T-cell (primary cell): ENCODE results near the gene EHHADH. TPM values are rescaled to one million over a fixed set of nuclear protein-coding genes. Genes with fewer than 3 reads are reported as not detected.

Source experiments
- ATAC-seq, 4 experiments: fragments of 200-7000 bp in 3 of 4; fragments of 150-1000 bp in 1 of 4; cut with Tn5 transposase; replicated peaks in 1 of 4; 1 replicate in 3 of 4; 2 replicates in 1 of 4; pipeline ENCODE4 v1.10.0; 2021; ENCODE audit warnings: moderate library complexity in 3 of 4, mild to moderate bottlenecking in 2 of 4, moderate number of reproducible peaks in 1 of 4
- CTCF ChIA-PET, 2 donors: fragments of 300-600 bp; sonication (Branson Sonifier 250); formaldehyde crosslinking; loops; one replicate each; lab custom pipeline; 2022; ENCODE audit warnings: antibody characterized with exemption in 2 of 2; lab: Charles Lee
- POLR2A ChIA-PET, 2 donors: fragments of 300-600 bp; sonication (Branson Sonifier 250); formaldehyde crosslinking; loops; one replicate each; lab custom pipeline; 2022; ENCODE audit warnings: antibody characterized with exemption in 2 of 2; lab: Charles Lee
- DNase-seq, 35 experiments: peaks; one replicate each; pipeline versions ENCODE4 v3.0.0 to v3.0.0-alpha.2; 2013 to 2023
- H3K27ac ChIP-seq: one replicate; pipeline ENCODE4 v1.5.1; 2013; ENCODE audit warnings: low read length
- H3K27me3 ChIP-seq, 2 experiments: replicated peaks in 1 of 2; 1 replicate in 1 of 2; 2 replicates in 1 of 2; pipeline versions ENCODE4 v1.6.1 to v1.7.0; 2013; ENCODE audit warnings: low read length in 1 of 2, mixed read lengths in 1 of 2; ENCODE audit not compliant: control insufficient read depth in 2 of 2, insufficient read depth in 2 of 2; ENCODE audit errors: extremely low read depth in 1 of 2
- H3K36me3 ChIP-seq, 2 donors: 1 replicate in 1 of 2; 2 replicates in 1 of 2; pipeline versions ENCODE4 v1.6.1 to v1.7.0; 2013; ENCODE audit warnings: low read length in 1 of 2; ENCODE audit not compliant: control insufficient read depth in 2 of 2, insufficient read depth in 1 of 2; ENCODE audit errors: extremely low read depth in 1 of 2
- H3K4me1 ChIP-seq, 2 experiments: 1 replicate in 1 of 2; 2 replicates in 1 of 2; pipeline versions ENCODE4 v1.6.1 to v1.7.0; 2013; ENCODE audit warnings: low read length in 2 of 2, mixed read lengths in 1 of 2; ENCODE audit not compliant: insufficient read depth in 2 of 2, control insufficient read depth in 1 of 2; ENCODE audit errors: extremely low read depth in 1 of 2
- H3K4me3 ChIP-seq, 2 donors: 1 replicate in 1 of 2; 2 replicates in 1 of 2; pipeline versions ENCODE4 v1.5.1 to v1.7.0; 2013; ENCODE audit warnings: mild to moderate bottlenecking in 2 of 2, low read length in 1 of 2, moderate library complexity in 1 of 2; ENCODE audit not compliant: control insufficient read depth in 1 of 2; ENCODE audit errors: extremely low read depth in 1 of 2
- H3K9me3 ChIP-seq: 2 replicates; pipeline ENCODE4 v1.7.0; 2013
- H3K27ac Mint-ChIP-seq, 2 donors: one replicate each; pipeline ENCODE4 v1.8.0; 2020 to 2021; ENCODE audit warnings: mild to moderate bottlenecking in 2 of 2, mixed read lengths in 2 of 2
- H3K27me3 Mint-ChIP-seq, 2 donors: one replicate each; pipeline ENCODE4 v1.8.0; 2021 to 2022; ENCODE audit warnings: mixed read lengths in 2 of 2
- H3K36me3 Mint-ChIP-seq: one replicate; pipeline ENCODE4 v1.8.0; 2021; ENCODE audit warnings: mixed read lengths
- H3K4me1 Mint-ChIP-seq, 3 donors: one replicate each; pipeline ENCODE4 v1.8.0; 2020 to 2022; ENCODE audit warnings: mixed read lengths in 3 of 3, mild to moderate bottlenecking in 1 of 3
- H3K4me3 Mint-ChIP-seq, 3 donors: one replicate each; pipeline ENCODE4 v1.8.0; 2020 to 2022; ENCODE audit warnings: mild to moderate bottlenecking in 3 of 3, mixed read lengths in 3 of 3, moderate library complexity in 3 of 3
- H3K9me3 Mint-ChIP-seq, 3 donors: one replicate each; pipeline ENCODE4 v1.8.0; 2020 to 2022; ENCODE audit warnings: mixed read lengths in 3 of 3
- WGBS: methylation state at CpG from one replicate; pipeline ENCODE4 v1.1.5; 2013; ENCODE audit warnings: missing lambda C conversion rate; ENCODE audit not compliant: insufficient coverage; 5-methylcytosine and 5-hydroxymethylcytosine counted together
- total RNA-seq, 35 experiments: library from RNA in 6 of 35; stranded (reverse) in 6 of 35; fragments of 120-200 nt in 1 of 35; gene quantifications; one replicate each; pipeline versions ENCODE4 v1.2.1 to v1.2.4 and lab custom pipeline; 2013 to 2026

The EHHADH gene
- total RNA-seq, 5 donors from 2014 or later (not counting 1 experiment from before 2014, with no cell fraction given): 0.60 to 3.7 (median 1.9) TPM

GRCh38 chr3:185215873-185216606, 37.8 kb downstream of the EHHADH start:
- DNase-seq: no peak
- Mint-ChIP-seq H3K27me3 (no peaks in the 10 kb centered on the region), H3K36me3 (no peaks in the 10 kb centered on the region), H3K9me3 (no peaks in the 10 kb centered on the region), H3K4me1 (no peaks in the 10 kb centered on the region), H3K27ac (no peak overlapping the region), H3K4me3 (no peak overlapping the region)
- Histone ChIP-seq H3K36me3 (no peaks in the 10 kb centered on the region), H3K4me1 (no peaks in the 10 kb centered on the region), H3K27me3 (no peaks in the 10 kb centered on the region), H3K9me3 (no peaks in the 10 kb centered on the region), H3K4me3 (no peak overlapping the region), H3K27ac (no peak overlapping the region)
- ATAC-seq: no peak
- no CpG with 5 or more reads among the region's 6 CpGs for WGBS
- ChIA-PET CTCF (interaction anchor here in 1 of 2 donors (0.6 kb wide), 2 partner anchors 55 to 553 kb away, joined by 3 read pairs; no protein-coding TSS in a partner anchor), POLR2A (interaction anchor here in 1 of 2 donors (0.6 kb wide), 1 partner anchor 42 kb away, joined by 3 read pairs; no protein-coding TSS in a partner anchor)

DNA sequence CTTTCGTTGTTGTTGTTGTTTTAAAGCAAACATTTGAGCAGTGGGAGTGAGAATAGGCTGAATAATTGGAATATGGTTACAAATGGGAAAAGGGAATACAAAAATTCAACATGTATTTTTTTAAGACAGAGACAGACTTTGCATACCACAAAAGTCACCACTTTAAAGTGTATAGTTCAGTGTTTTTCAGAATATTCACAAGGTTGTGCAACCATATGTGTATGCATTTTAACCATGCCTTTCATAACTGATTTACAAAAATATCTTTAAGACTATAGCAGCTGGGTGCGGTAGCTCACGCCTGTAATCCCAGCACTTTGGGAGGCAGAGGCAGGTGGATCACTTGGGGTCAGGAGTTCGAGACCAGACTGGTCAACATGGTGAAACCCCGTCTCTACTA, 41.3 kb downstream of the EHHADH start:
- H3K4me3 ChIP-seq: no peak overlapping the region
- no peaks in the 10 kb centered on the region for H3K9me3 ChIP-seq
- no peak overlapping the region for H3K4me3 Mint-ChIP-seq
- H3K9me3 Mint-ChIP-seq: no peaks in the 10 kb centered on the region
- peaks cover 0 to 2% (median 0%) of the 10 kb centered on the region in 3 donors for H3K4me1 Mint-ChIP-seq
- 100% methylated on average over 2 of the region's 5 CpGs for WGBS
- no peaks in the 10 kb centered on the region for H3K4me1 ChIP-seq
- no peaks in the 10 kb centered on the region for H3K27me3 ChIP-seq
- POLR2A ChIA-PET: no interaction called here
- DNase-seq: no peak
- H3K27me3 Mint-ChIP-seq: no peaks in the 10 kb centered on the region
- ATAC-seq: no peak
- no peaks in the 10 kb centered on the region for H3K36me3 ChIP-seq
- H3K36me3 Mint-ChIP-seq: no peaks in the 10 kb centered on the region
- H3K27ac ChIP-seq: no peak overlapping the region
- H3K27ac Mint-ChIP-seq: no peak overlapping the region
- CTCF ChIA-PET: no interaction called here

- no peaks in the 10 kb centered on the region for H3K27me3 Mint-ChIP-seq
- no peak overlapping the region for H3K27ac Mint-ChIP-seq
- ChIA-PET CTCF (no interaction called here), POLR2A (no interaction called here)
- H3K4me1 ChIP-seq: no peaks in the 10 kb centered on the region
- H3K36me3 ChIP-seq: no peaks in the 10 kb centered on the region
- H3K9me3 Mint-ChIP-seq: no peaks in the 10 kb centered on the region
- H3K4me3 ChIP-seq: no peak overlapping the region
- H3K27me3 ChIP-seq: no peaks in the 10 kb centered on the region
- H3K4me1 Mint-ChIP-seq: peaks cover 0 to 2% (median 0%) of the 10 kb centered on the region in 3 donors
- no peak overlapping the region for H3K4me3 Mint-ChIP-seq
- no peak for ATAC-seq
- no peaks in the 10 kb centered on the region for H3K9me3 ChIP-seq
- no CpG with 5 or more reads among the region's 4 CpGs for whole genome bisulfite sequencing
- no peaks in the 10 kb centered on the region for H3K36me3 Mint-ChIP-seq
- DNase-seq: no peak
- H3K27ac ChIP-seq: no peak overlapping the region
These were observed 41.8 kb downstream of the EHHADH start for GRCh38 chr3:185212086-185212485.

- Histone ChIP-seq H3K27me3 (no peaks in the 10 kb centered on the region), H3K27ac (no peak overlapping the region), H3K9me3 (no peaks in the 10 kb centered on the region), H3K4me3 (no peak overlapping the region), H3K4me1 (no peaks in the 10 kb centered on the region), H3K36me3 (no peaks in the 10 kb centered on the region)
- Mint-ChIP-seq H3K36me3 (no peaks in the 10 kb centered on the region), H3K4me1 (peaks cover 0 to 2% (median 0%) of the 10 kb centered on the region in 3 donors), H3K9me3 (no peaks in the 10 kb centered on the region), H3K4me3 (no peak overlapping the region), H3K27me3 (no peaks in the 10 kb centered on the region), H3K27ac (no peak overlapping the region)
- ChIA-PET CTCF (no interaction called here), POLR2A (no interaction called here)
- DNase-seq: no peak
- WGBS: 100% methylated on average over 4 of the region's 4 CpGs
- no peak for ATAC-seq
These were observed 43.2 kb downstream of the EHHADH start for GRCh38 chr3:185210621-185211142.

DNA sequence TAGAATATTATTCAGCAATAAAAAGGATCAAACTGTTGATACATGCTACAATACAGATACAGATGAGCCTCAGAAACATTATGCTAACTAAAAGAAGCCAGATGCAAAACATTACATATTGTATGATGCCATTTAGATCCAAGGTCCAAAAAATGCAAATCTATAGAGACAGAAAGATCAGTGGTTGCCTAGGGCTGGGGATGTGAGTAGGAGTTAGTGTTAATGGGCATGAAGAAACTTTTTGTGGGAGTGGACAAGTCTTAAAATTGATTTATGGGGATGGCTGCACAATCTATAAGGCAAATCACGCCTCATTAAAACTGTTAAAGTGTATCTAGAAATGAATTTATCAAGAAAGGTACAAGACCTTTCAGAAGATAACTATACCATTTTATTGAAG, 45.0 kb downstream of the EHHADH start:
- Histone ChIP-seq H3K4me1 (no peaks in the 10 kb centered on the region), H3K27me3 (no peaks in the 10 kb centered on the region), H3K27ac (no peak overlapping the region), H3K4me3 (no peak overlapping the region), H3K36me3 (no peaks in the 10 kb centered on the region), H3K9me3 (no peaks in the 10 kb centered on the region)
- peaks cover 0 to 2% (median 0%) of the 10 kb centered on the region in 3 donors for H3K4me1 Mint-ChIP-seq
- ChIA-PET POLR2A (no interaction called here), CTCF (no interaction called here)
- WGBS: no CpG with 5 or more reads among the region's 1 CpG
- no peak for ATAC-seq
- H3K27me3 Mint-ChIP-seq: no peaks in the 10 kb centered on the region
- no peak overlapping the region for H3K4me3 Mint-ChIP-seq
- no peak overlapping the region for H3K27ac Mint-ChIP-seq
- no peak for DNase-seq
- H3K9me3 Mint-ChIP-seq: no peaks in the 10 kb centered on the region
- no peaks in the 10 kb centered on the region for H3K36me3 Mint-ChIP-seq

- H3K4me3 Mint-ChIP-seq: no peak overlapping the region
- H3K4me1 Mint-ChIP-seq: peaks cover 0 to 2% (median 0%) of the 10 kb centered on the region in 3 donors
- H3K36me3 Mint-ChIP-seq: peaks cover 4% of the 10 kb centered on the region
- 39% methylated on average over 2 of the region's 6 CpGs for whole genome bisulfite sequencing
- no peaks in the 10 kb centered on the region for H3K27me3 Mint-ChIP-seq
- no peak overlapping the region for H3K27ac Mint-ChIP-seq
- CTCF ChIA-PET: no interaction called here
- Histone ChIP-seq H3K9me3 (no peaks in the 10 kb centered on the region), H3K4me3 (no peak overlapping the region), H3K27me3 (no peaks in the 10 kb centered on the region), H3K4me1 (no peaks in the 10 kb centered on the region), H3K36me3 (no peaks in the 10 kb centered on the region), H3K27ac (no peak overlapping the region)
- DNase-seq (no peak), ATAC-seq (no peak)
- POLR2A ChIA-PET: no interaction called here
- H3K9me3 Mint-ChIP-seq: no peaks in the 10 kb centered on the region
These were observed 45.7 kb downstream of the EHHADH start for GRCh38 chr3:185207931-185208746.
